Erythroblast (primary cell): ENCODE measurements around the gene MDGA2.

ENCODE experiments used
- GATA1 ChIP-seq: IDR thresholded peaks from 2 replicates; pipeline ENCODE4 v1.6.1; 2011; ENCODE audit warnings: low read depth, mild to moderate bottlenecking, control low read depth, low read length, moderate library complexity
- POLR2A ChIP-seq: IDR thresholded peaks from 2 replicates; pipeline ENCODE4 v1.6.1; 2011; ENCODE audit warnings: mild to moderate bottlenecking, low read length

DNA sequence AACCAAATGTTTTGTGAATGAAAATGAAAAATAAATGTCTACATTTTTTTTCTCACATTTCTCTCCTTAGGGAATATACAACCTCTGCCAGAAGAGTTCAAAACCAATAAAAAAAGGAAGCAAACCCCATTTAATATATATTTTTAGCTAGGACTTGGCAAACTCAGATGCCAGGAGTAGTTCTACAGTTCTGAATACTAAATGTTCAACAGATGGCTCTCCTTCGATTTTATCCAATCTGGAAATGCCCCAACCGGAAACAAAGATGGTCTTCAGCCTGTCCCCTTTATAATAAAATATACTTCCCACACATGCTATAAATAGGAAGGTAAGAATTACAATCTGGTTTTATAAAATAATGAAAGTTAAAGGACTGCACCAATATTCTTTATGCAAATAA lies 330.4 kb downstream of the MDGA2 start:
- TF ChIP-seq POLR2A (no peak), GATA1 (no peak)
